Tibial nerve (tissue), 4 donors: ENCODE results near the gene PATL2. TPM values are rescaled to one million over a fixed set of nuclear protein-coding genes. Genes with fewer than 3 reads are reported as not detected.
A peak's percentile ranks its signal among the peaks of the same experiment; 100 is the strongest.
"Not testable (repeated sequence)": the region's sequence is repeated elsewhere in the genome, so short reads cannot be mapped to it uniquely, and the experiment has no call there.

Experiments used
- DNase-seq, 2 donors: peaks; one replicate each; pipeline ENCODE4 v3.0.0-alpha.2; 2019; ENCODE audit warnings: low spot score in 2 of 2
- H3K27ac ChIP-seq, 4 donors: fragments of 200-600 bp; sonication (generic) in 3 of 4; one replicate each; pipeline ENCODE4 v1.5.1; 2017 to 2019; ENCODE audit warnings: mild to moderate bottlenecking in 1 of 4
- H3K27me3 ChIP-seq, 2 donors: fragments of 200-600 bp; sonication (generic) in 1 of 2; one replicate each; pipeline versions ENCODE4 v1.5.1 to v1.6.0; 2017 to 2019
- H3K36me3 ChIP-seq, 3 donors: fragments of 200-600 bp; sonication (generic); one replicate each; pipeline ENCODE4 v1.5.1; 2018 to 2019
- H3K4me1 ChIP-seq, 4 donors: fragments of 200-600 bp; sonication (generic) in 3 of 4; one replicate each; pipeline ENCODE4 v1.5.1; 2017 to 2019
- H3K4me3 ChIP-seq, 4 donors: fragments of 200-600 bp; sonication (generic) in 3 of 4; one replicate each; pipeline ENCODE4 v1.5.1; 2017 to 2019; ENCODE audit warnings: mild to moderate bottlenecking in 1 of 4, moderate library complexity in 1 of 4
- H3K9me3 ChIP-seq, 4 donors: fragments of 200-600 bp; sonication (generic) in 3 of 4; one replicate each; pipeline ENCODE4 v1.5.1; 2017 to 2019
- CTCF ChIP-seq, 5 experiments: fragments of 200-600 bp in 3 of 5; fragments of 450-650 bp in 2 of 5; sonication (generic) in 3 of 5; IDR thresholded peaks; one replicate each; pipeline ENCODE4 v1.5.1; 2016 to 2019; ENCODE audit warnings: antibody characterized with exemption in 5 of 5, mild to moderate bottlenecking in 3 of 5, moderate library complexity in 2 of 5
- EP300 ChIP-seq, 2 donors: sonication (generic); formaldehyde crosslinking; IDR thresholded peaks; one replicate each; pipeline ENCODE4 v1.6.1; 2017; ENCODE audit warnings: antibody characterized with exemption in 2 of 2, mild to moderate bottlenecking in 1 of 2
- POLR2A ChIP-seq, 2 donors: fragments of 450-650 bp; IDR thresholded peaks; one replicate each; pipeline ENCODE4 v1.6.1; 2017; ENCODE audit warnings: antibody characterized with exemption in 2 of 2, mild to moderate bottlenecking in 2 of 2, moderate library complexity in 2 of 2
- WGBS, 2 donors: methylation state at CpG; one replicate each; pipeline ENCODE4 v1.1.5; 2018; 5-methylcytosine and 5-hydroxymethylcytosine counted together
- total RNA-seq, 4 donors: library from RNA; depleted of rRNA; stranded (reverse); fragments of >200 nt; gene quantifications; one replicate each; pipeline ENCODE4 v1.1.0, GENCODE V29; 2016

PATL2 gene
- total RNA-seq, 4 donors from 2014 or later, result 0.30 to 0.98 (median 0.86) TPM

GRCh38 chr15:44722011-44722410, 10.9 kb upstream of the PATL2 start:
- peaks cover 0 to 32% (median 12%) of the 10 kb centered on the region in 3 donors for H3K36me3 ChIP-seq
- no peak for DNase-seq
- H3K27me3 ChIP-seq, result no peaks in the 10 kb centered on the region
- no peak for TF ChIP-seq EP300 (IDR thresholded peaks at IDR 0.05)
- TF ChIP-seq POLR2A (IDR thresholded peaks at IDR 0.05), result no peak
- TF ChIP-seq CTCF (IDR thresholded peaks at IDR 0.05), result no peak
- H3K27ac ChIP-seq, result peak overlapping the region in 1 of 4 donors; percentile 34
- WGBS, 2 donors, result 80 to 82% methylated on average over 2 of the region's 2 CpGs
- H3K9me3 ChIP-seq, result no peaks in the 10 kb centered on the region
- peaks cover 0 to 12% (median 5%) of the 10 kb centered on the region in 4 donors for H3K4me1 ChIP-seq
- no peak overlapping the region for H3K4me3 ChIP-seq

GRCh38 chr15:44720460-44721176, 9.5 kb upstream of the PATL2 start:
- 90 to 93% methylated on average over 4 of the region's 4 CpGs for WGBS, 2 donors
- peak overlapping the region in 1 of 4 donors; percentile 71 for H3K27ac ChIP-seq
- H3K36me3 ChIP-seq, result peaks cover 0 to 46% (median 20%) of the 10 kb centered on the region in 3 donors
- peaks cover 0 to 18% (median 2%) of the 10 kb centered on the region in 4 donors for H3K4me1 ChIP-seq
- H3K4me3 ChIP-seq, result no peak overlapping the region
- no peak for DNase-seq
- H3K9me3 ChIP-seq, result no peaks in the 10 kb centered on the region
- H3K27me3 ChIP-seq, result no peaks in the 10 kb centered on the region
- TF ChIP-seq CTCF (IDR thresholded peaks at IDR 0.05) (no peak), POLR2A (IDR thresholded peaks at IDR 0.05) (no peak), EP300 (IDR thresholded peaks at IDR 0.05) (no peak)

GRCh38 chr15:44720000-44720435, 8.9 kb upstream of the PATL2 start:
- H3K9me3 ChIP-seq, H3K4me3 ChIP-seq, DNase-seq, H3K27me3 ChIP-seq: not testable (repeated sequence)
- peaks cover 0 to 48% (median 20%) of the 10 kb centered on the region in 3 donors for H3K36me3 ChIP-seq
- WGBS, 2 donors, result 93% methylated on average over 8 of the region's 8 CpGs
- peak overlapping the region in 2 of 4 donors; percentile 28 to 71 for H3K27ac ChIP-seq
- peaks cover 0 to 24% (median 5%) of the 10 kb centered on the region in 4 donors for H3K4me1 ChIP-seq

GRCh38 chr15:44719293-44719999, 8.3 kb upstream of the PATL2 start:
- WGBS, 2 donors, result 79 to 80% methylated on average over 4 of the region's 4 CpGs
- H3K4me1 ChIP-seq, result peaks cover 0 to 28% (median 10%) of the 10 kb centered on the region in 4 donors
- peaks cover 0 to 48% (median 20%) of the 10 kb centered on the region in 3 donors for H3K36me3 ChIP-seq
- no peak for DNase-seq
- no peaks in the 10 kb centered on the region for H3K9me3 ChIP-seq
- H3K4me3 ChIP-seq, result no peak overlapping the region
- TF ChIP-seq CTCF (IDR thresholded peaks at IDR 0.05) (no peak), POLR2A (IDR thresholded peaks at IDR 0.05) (no peak), EP300 (IDR thresholded peaks at IDR 0.05) (no peak)
- peak overlapping the region in 2 of 4 donors; percentile 28 to 59 for H3K27ac ChIP-seq
- H3K27me3 ChIP-seq, result no peaks in the 10 kb centered on the region

GRCh38 chr15:44718927-44719292, 7.8 kb upstream of the PATL2 start:
- Histone ChIP-seq H3K9me3 (no peaks in the 10 kb centered on the region), H3K27ac (peak overlapping the region in 2 of 4 donors; percentile 28 to 59), H3K27me3 (no peaks in the 10 kb centered on the region), H3K4me1 (peaks cover 0 to 32% (median 14%) of the 10 kb centered on the region in 4 donors), H3K4me3 (no peak overlapping the region), H3K36me3 (peaks cover 0 to 48% (median 20%) of the 10 kb centered on the region in 3 donors)
- WGBS, 2 donors, result 91 to 94% methylated on average over 8 of the region's 8 CpGs
- no peak for DNase-seq
- no peak for TF ChIP-seq POLR2A (IDR thresholded peaks at IDR 0.05)
- no peak for TF ChIP-seq CTCF (IDR thresholded peaks at IDR 0.05)
